Measurements from ENCODE around the gene TSEN2. TPM values are rescaled to one million over a fixed set of nuclear protein-coding genes. Genes with fewer than 3 reads are reported as not detected.
"Not testable (repeated sequence)": the region's sequence is repeated elsewhere in the genome, so short reads cannot be mapped to it uniquely, and the experiment has no call there.

TSEN2 gene
- total RNA-seq, 1 donor from 2014 or later, result 21.3 TPM

- no peak for FAIRE-seq
- H3K4me3 ChIP-seq (ENCODE audit: low read depth, low read length), result no peak overlapping the region
- no peak for TF ChIP-seq CTCF (IDR thresholded peaks at IDR 0.05; ENCODE audit: insufficient read depth, low read length, severe bottlenecking)
Measured at GRCh38 chr3:12444582-12445471, 39.5 kb upstream of the TSEN2 start.

GRCh38 chr3:12445523-12446240, 38.6 kb upstream of the TSEN2 start:
- TF ChIP-seq CTCF (IDR thresholded peaks at IDR 0.05; ENCODE audit: insufficient read depth, low read length, severe bottlenecking), result no peak
- FAIRE-seq (no peak), DNase-seq (ENCODE audit: low read depth) (no peak)
- Histone ChIP-seq H3K27me3 (ENCODE audit: control insufficient read depth, insufficient read depth, low read length) (no peaks in the 10 kb centered on the region), H3K36me3 (ENCODE audit: control insufficient read depth, insufficient read depth, low read length) (no peaks in the 10 kb centered on the region), H3K4me3 (ENCODE audit: low read depth, low read length) (no peak overlapping the region)

More at GRCh38 chr3:12444582-12445471, 39.5 kb upstream of the TSEN2 start:
- H3K27me3 ChIP-seq (ENCODE audit: control insufficient read depth, insufficient read depth, low read length), result no peaks in the 10 kb centered on the region
- peak; percentile 59 for DNase-seq (ENCODE audit: low read depth)
- H3K36me3 ChIP-seq (ENCODE audit: control insufficient read depth, insufficient read depth, low read length), result no peaks in the 10 kb centered on the region

GRCh38 chr3:12446298-12446697, 38.0 kb upstream of the TSEN2 start:
- no peak overlapping the region for H3K4me3 ChIP-seq (ENCODE audit: low read depth, low read length)
- no peak for TF ChIP-seq CTCF (IDR thresholded peaks at IDR 0.05; ENCODE audit: insufficient read depth, low read length, severe bottlenecking)
- H3K27me3 ChIP-seq (ENCODE audit: control insufficient read depth, insufficient read depth, low read length), result no peaks in the 10 kb centered on the region
- FAIRE-seq, result no peak
- DNase-seq (ENCODE audit: low read depth), result no peak
- H3K36me3 ChIP-seq (ENCODE audit: control insufficient read depth, insufficient read depth, low read length), result no peaks in the 10 kb centered on the region

GRCh38 chr3:12447075-12447474, 37.2 kb upstream of the TSEN2 start:
- H3K4me3 ChIP-seq (ENCODE audit: low read depth, low read length), result no peak overlapping the region
- no peak for DNase-seq (ENCODE audit: low read depth)
- no peak for FAIRE-seq
- H3K27me3 ChIP-seq (ENCODE audit: control insufficient read depth, insufficient read depth, low read length), result no peaks in the 10 kb centered on the region
- no peak for TF ChIP-seq CTCF (IDR thresholded peaks at IDR 0.05; ENCODE audit: insufficient read depth, low read length, severe bottlenecking)
- H3K36me3 ChIP-seq (ENCODE audit: control insufficient read depth, insufficient read depth, low read length), result no peaks in the 10 kb centered on the region

GRCh38 chr3:12448404-12449202, 35.7 kb upstream of the TSEN2 start:
- H3K27me3 ChIP-seq (ENCODE audit: control insufficient read depth, insufficient read depth, low read length); H3K36me3 ChIP-seq (ENCODE audit: control insufficient read depth, insufficient read depth, low read length); DNase-seq (ENCODE audit: low read depth); H3K4me3 ChIP-seq (ENCODE audit: low read depth, low read length): not testable (repeated sequence)
- peak; percentile 64 for FAIRE-seq

All from bronchial epithelial cell (primary cell).